ENCODE data around the gene DAD1.

The DAD1 gene

GRCh38 chr14:22515929-22516328 lies 73.1 kb downstream of the DAD1 start:
- no peak for DNase-seq (ENCODE audit: low read depth)

All from stimulated activated CD4-positive, alpha-beta T cell treated with anti-CD3 and anti-CD28 coated beads, Interleukin-2, amount 100 ng/mL, for 4 hours (primary cell).